ENCODE measurements around the gene GRIFIN. TPM values are rescaled to one million over a fixed set of nuclear protein-coding genes. Genes with fewer than 3 reads are reported as not detected.

Gene GRIFIN
- polyA plus RNA-seq, 2 of the 4 experiments (the other 2 are of a cell fraction), result not detected

GRCh38 chr7:2451171-2452073 is 24.8 kb downstream of the GRIFIN start:
- CTCF ChIA-PET, result interaction anchor here (0.6 to 14.3 kb wide), 58 partner anchors 11 to 877 kb away, joined by 3 to 275 read pairs (median 5); partner anchors contain the start of genes CHST12 and IQCE

DNA sequence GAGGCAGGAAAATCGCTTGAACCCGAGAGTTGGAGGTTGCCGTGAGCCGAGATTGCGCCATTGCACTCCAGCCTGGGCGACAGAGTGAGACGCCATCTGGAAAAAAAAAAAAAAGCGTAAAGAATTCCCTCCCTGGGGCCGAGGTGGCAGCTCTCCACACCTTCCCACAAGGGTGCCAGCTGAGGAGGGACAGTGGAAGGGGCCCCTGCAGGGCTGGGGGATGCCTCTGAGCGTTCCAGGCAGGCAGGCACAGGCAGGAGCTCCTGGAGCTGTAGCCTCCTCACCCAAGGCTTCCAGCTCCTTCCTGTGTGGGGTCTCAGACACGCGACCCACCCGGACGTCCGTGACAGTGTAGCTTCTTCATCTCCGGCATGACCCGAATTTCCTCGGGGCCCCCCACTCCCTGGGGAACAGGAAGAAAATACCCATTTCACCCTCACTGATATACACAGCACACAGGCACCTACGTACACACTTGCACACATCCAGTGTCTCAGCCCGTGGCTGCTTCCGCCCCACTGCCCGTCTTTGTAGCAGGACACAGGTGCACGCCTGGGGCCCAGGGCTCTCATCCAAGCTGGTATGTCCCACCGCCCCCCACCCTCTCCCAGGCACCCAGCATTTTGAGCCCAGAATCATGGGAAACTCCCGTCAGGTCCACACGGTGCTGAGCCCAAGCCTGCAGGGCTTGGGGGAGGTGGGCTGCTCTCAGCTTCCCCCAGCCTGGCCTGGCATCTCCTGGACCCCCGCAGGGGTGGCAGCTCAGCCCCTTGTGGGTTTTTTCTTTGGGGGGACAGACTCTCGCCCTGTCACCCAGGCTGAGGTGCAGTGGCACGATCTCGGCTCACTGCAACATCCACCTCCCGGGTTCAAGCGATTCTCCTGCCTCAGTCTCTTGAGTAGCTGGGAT is 25.7 kb downstream of the GRIFIN start:
- ChIA-PET CTCF (interaction anchor here (0.6 to 14.3 kb wide), 46 partner anchors 10 to 267 kb away, joined by 3 to 275 read pairs (median 5); partner anchors contain the start of genes CHST12 and IQCE), POLR2A (interaction anchor here (1.0 kb wide), 1 partner anchor 19 kb away, joined by 5 read pairs; no protein-coding TSS in a partner anchor)
- Histone ChIP-seq H3K9me3 (no peaks in the 10 kb centered on the region), H3K4me2 (no peak overlapping the region), H3K27ac (no peak overlapping the region), H3K4me1 (peaks cover 11% of the 10 kb centered on the region), H3K4me3 (no peak overlapping the region)
- TF ChIP-seq CEBPB (IDR thresholded peaks at IDR 0.05), result no peak
- no peak for TF ChIP-seq MAX (IDR thresholded peaks at IDR 0.05)
- TF ChIP-seq POLR2AphosphoS2 (conservative IDR thresholded peaks at IDR 0.05; ENCODE audit: low read length), result no peak
- 60% methylated on average over 27 of the region's 32 CpGs for WGBS (ENCODE audit: missing lambda C conversion rate)
- ATAC-seq, result no peak
- no peak for DNase-seq (ENCODE audit: low read depth in 1 of 2, low spot score in 1 of 2)
- FAIRE-seq, result no peak

More at GRCh38 chr7:2451171-2452073, 24.8 kb downstream of the GRIFIN start:
- peak overlapping the region; percentile 39 for H3K4me3 ChIP-seq
- no peak for TF ChIP-seq HOXB5 (CRISPR knock-in tag; IDR thresholded peaks at IDR 0.05)
- no peak for TF ChIP-seq ZNF302 (CRISPR knock-in tag; IDR thresholded peaks at IDR 0.05)
- TF ChIP-seq FOSB (CRISPR knock-in tag; IDR thresholded peaks at IDR 0.05), result no peak
- TF ChIP-seq RFX5 (IDR thresholded peaks at IDR 0.05), result no peak
- TF ChIP-seq, protein P1, sequence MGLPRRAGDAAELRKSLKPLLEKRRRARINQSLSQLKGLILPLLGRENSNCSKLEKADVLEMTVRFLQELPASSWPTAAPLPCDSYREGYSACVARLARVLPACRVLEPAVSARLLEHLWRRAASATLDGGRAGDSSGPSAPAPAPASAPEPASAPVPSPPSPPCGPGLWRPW (IDR thresholded peaks at IDR 0.05), result no peak
- no peak for TF ChIP-seq SREBF2 (IDR thresholded peaks at IDR 0.05)
- TF ChIP-seq FOXS1 (CRISPR knock-in tag; IDR thresholded peaks at IDR 0.05), result no peak
- TF ChIP-seq, protein P2, sequence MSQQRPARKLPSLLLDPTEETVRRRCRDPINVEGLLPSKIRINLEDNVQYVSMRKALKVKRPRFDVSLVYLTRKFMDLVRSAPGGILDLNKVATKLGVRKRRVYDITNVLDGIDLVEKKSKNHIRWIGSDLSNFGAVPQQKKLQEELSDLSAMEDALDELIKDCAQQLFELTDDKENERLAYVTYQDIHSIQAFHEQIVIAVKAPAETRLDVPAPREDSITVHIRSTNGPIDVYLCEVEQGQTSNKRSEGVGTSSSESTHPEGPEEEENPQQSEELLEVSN (IDR thresholded peaks at IDR 0.05; ENCODE audit: borderline replicate concordance, low read depth), result 0 out of 2 replicates have a peak, but pooled peaks have one; percentile 45
- TF ChIP-seq RAD21 (conservative IDR thresholded peaks at IDR 0.05 in 1 of 2, IDR thresholded peaks at IDR 0.05 in 1 of 2), result peak; percentile 96 to 97
- TF ChIP-seq KDM1A (IDR thresholded peaks at IDR 0.05; ENCODE audit: low read depth), result no peak
- TF ChIP-seq MYC (IDR thresholded peaks at IDR 0.05; ENCODE audit: borderline replicate concordance, low read length), result no peak
- no peak for TF ChIP-seq EHF (CRISPR knock-in tag; IDR thresholded peaks at IDR 0.05)
- TF ChIP-seq ESRRA (IDR thresholded peaks at IDR 0.05; ENCODE audit: borderline replicate concordance, low read length), result no peak
- no peak for TF ChIP-seq CBX2 (IDR thresholded peaks at IDR 0.05; ENCODE audit: borderline replicate concordance, low read depth)
- TF ChIP-seq SMC3 (IDR thresholded peaks at IDR 0.05), result peak; percentile 93
- TF ChIP-seq EHMT2 (IDR thresholded peaks at IDR 0.05; ENCODE audit: low read depth), result no peak
- TF ChIP-seq NR3C1 (IDR thresholded peaks at IDR 0.05), result no peak
- no peak for TF ChIP-seq NFE2L2 (conservative IDR thresholded peaks at IDR 0.05; ENCODE audit: low read length)
- peak; percentile 86 for TF ChIP-seq MAX (IDR thresholded peaks at IDR 0.05)
- TF ChIP-seq RARB (CRISPR knock-in tag; IDR thresholded peaks at IDR 0.05), result no peak
- TF ChIP-seq, protein P3, sequence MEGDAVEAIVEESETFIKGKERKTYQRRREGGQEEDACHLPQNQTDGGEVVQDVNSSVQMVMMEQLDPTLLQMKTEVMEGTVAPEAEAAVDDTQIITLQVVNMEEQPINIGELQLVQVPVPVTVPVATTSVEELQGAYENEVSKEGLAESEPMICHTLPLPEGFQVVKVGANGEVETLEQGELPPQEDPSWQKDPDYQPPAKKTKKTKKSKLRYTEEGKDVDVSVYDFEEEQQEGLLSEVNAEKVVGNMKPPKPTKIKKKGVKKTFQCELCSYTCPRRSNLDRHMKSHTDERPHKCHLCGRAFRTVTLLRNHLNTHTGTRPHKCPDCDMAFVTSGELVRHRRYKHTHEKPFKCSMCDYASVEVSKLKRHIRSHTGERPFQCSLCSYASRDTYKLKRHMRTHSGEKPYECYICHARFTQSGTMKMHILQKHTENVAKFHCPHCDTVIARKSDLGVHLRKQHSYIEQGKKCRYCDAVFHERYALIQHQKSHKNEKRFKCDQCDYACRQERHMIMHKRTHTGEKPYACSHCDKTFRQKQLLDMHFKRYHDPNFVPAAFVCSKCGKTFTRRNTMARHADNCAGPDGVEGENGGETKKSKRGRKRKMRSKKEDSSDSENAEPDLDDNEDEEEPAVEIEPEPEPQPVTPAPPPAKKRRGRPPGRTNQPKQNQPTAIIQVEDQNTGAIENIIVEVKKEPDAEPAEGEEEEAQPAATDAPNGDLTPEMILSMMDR (IDR thresholded peaks at IDR 0.05), result peak; percentile 85
- FAIRE-seq (no peak), DNase-seq (ENCODE audit: low read depth in 1 of 2, low spot score in 1 of 2) (peak; percentile 83 to 94), ATAC-seq (peak; percentile 94 to 98)
- H3K4me2 ChIP-seq, result peak overlapping the region; percentile 100
- 18% methylated on average over 16 of the region's 34 CpGs for WGBS (ENCODE audit: missing lambda C conversion rate)
- peak overlapping the region; percentile 84 to 88 for H3K27ac ChIP-seq
- POLR2A ChIA-PET, result interaction anchor here (0.6 to 1.0 kb wide), 2 partner anchors 18 to 180 kb away, joined by 5 to 15 read pairs; no protein-coding TSS in a partner anchor
- H3K4me1 ChIP-seq, result peaks cover 11% of the 10 kb centered on the region
- H3K9me3 ChIP-seq, result no peaks in the 10 kb centered on the region

Data from A549 (cell line).